Measurements from ENCODE around the gene TTC39C.
A peak's percentile ranks its signal among the peaks of the same experiment; 100 is the strongest.

Gene TTC39C

DNA sequence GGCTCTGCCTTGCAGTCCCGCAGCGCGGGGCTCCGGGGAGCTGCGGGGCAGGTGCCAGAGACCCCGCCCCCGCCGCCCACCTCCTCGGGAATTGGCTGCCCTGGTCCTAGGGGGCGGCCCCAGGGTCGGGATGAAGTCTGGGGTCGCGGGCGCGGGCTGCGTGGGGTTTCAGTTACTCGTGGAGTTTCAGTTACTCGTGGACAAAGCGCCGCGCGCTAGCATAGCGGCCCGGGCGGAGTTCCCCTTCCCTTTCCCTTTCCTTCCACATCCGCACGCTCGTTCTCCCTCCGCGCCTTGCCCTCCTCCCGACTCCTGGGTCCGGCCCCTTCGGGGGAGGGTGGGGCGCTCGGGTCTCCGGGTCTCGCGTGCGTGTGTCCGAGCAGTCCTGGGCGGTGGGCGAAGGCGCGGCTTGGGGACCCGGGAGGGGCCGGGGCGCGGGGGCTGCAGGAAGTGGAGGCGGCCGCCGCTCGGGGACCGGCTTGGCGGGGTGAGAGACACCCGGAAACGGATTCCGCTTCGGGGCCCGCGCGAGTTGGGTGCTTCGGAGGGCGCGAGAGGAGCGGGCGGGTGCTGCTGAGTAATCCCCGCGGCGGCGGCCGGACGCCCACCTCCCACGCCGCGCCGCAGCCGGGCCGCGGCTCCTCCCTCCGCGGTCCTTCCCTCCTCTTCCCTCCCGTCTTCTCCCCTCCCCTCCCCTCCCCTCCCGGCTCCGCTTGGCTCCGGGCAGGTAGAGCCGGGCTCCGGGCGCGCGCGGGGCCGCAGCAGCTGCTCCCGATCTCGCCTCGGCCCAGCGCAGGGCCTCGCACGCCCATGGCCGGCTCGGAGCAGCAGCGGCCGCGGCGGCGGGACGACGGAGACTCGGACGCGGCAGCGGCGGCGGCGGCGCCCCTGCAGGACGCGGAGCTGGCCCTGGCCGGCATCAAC lies at the start of gene TTC39C:
Gene TTC39C, plus strand, starts transcription at position 693 of the 924 bp plus-strand sequence. Its CDS starts 118 bp downstream, at position 811.
- DNase-seq, result peak; percentile 60 to 75 (median 70)

DNA sequence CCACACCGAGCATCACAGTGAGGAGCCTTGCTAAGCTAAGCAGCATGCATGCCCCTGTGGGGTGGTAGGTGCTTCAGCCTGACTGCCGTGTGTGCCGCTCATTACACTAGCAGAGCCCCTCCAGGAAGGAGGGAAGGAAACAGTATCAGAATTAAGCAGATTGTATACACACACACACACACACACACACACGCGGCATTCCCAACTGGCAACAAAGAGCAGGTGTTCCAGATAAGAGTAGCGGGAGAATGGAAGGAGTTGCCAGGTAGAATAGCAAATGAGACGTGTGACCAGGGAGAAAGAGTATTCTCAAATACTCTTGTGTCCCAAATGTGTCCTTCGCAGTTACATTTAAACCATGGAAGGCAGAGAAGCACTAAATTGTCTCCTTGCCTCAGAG lies 47.6 kb upstream of the TTC39C start:
- no peak for DNase-seq

DNA sequence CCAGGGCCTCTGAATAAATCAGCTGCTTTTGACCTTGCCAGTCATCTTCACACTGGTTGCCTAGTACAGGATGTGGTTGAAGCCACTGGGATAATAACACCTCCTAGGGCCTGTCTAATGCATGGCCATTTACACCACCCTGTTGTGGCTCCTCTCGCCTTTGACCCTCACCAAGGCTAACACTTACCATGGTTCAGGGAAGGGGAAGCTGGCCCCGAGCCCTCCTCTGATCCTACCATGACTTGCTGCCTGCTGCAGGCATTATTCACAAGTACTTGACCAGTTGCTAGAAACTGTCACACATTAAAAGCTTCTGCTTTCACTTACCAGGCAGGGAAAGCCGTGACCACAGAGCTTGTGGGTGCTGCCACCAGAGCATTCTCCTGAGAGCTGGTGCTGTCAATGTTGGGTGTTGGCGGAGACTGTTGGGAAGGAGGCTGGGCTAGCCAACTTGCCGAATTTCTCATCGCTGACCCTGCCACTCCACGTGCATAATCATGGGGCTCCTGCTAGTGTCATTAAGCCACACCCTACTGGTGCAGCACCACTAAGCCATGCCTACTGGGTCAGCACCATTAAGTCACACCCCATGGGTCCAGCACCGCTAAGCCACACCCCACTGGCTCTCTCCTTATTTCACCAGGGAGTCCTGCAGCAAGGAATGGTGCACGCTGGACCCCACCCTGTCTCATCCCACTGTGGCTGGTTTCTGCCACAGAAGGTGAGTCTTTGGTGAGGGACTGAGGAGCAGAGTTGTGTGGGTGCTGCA lies 47.0 kb upstream of the TTC39C start:
- DNase-seq, result no peak

DNA sequence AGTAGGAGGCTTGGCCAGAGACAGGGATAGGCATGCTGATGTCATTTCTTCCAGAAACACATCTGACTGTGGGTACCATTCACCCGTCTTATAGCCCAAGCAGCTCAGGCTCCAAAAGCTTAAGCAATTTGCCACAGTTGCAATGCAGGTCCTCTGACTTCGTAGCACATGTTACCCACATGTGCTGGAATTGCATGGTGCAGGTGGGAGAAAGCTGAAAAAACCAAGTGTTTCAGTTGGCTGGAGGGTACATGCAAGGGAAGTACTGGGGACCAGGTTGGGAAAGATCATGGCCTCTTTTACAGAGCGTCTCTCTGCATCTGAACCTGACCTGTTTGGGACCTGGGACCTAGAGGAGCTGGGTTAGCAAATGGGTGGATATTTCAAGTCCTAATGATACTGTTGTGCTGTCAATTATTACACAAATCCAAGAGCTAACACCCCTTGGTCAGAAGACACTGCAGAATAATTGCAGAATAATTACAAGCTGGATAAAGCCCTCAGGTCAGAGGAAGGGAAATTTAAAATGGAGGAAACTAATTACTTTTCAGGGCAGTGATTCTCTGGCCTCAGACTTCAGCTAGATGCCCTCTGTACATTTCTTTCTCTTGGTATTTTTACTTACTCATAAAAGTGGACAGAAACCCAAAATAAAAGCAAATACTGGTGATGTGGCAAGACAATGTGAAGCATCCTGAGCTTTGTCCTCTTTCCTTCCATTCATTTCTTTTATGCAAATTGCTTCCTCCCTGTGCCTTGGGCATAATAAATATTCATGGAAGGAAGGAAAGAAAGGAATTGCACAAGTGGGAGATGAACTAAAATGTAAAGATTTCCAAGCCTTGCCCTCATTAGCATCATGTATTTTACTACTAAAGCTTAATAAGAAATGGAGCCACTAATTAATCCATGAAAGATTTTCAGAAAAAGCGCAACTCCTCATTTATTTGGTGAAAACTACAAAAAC lies 45.6 kb upstream of the TTC39C start:
- DNase-seq, result no peak

DNA sequence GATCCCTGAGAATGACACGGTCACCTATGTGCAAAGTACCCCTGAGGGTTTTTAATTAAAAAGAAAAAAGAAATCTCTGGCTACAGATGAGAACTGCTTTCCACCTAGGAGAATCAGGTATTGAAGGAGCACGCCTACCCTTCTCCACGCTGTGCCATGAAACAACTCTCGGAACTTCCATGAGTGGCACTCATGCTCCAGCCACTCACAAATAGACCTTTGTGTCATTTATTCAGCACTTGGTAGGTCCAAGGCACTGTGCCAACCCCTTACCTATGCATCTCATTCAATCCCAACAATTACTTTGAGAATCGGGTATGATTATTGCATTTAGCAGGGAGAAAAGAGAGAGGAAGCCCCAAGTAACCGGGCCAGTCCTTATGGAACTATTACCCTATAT lies 44.9 kb upstream of the TTC39C start:
- no peak for DNase-seq

DNA sequence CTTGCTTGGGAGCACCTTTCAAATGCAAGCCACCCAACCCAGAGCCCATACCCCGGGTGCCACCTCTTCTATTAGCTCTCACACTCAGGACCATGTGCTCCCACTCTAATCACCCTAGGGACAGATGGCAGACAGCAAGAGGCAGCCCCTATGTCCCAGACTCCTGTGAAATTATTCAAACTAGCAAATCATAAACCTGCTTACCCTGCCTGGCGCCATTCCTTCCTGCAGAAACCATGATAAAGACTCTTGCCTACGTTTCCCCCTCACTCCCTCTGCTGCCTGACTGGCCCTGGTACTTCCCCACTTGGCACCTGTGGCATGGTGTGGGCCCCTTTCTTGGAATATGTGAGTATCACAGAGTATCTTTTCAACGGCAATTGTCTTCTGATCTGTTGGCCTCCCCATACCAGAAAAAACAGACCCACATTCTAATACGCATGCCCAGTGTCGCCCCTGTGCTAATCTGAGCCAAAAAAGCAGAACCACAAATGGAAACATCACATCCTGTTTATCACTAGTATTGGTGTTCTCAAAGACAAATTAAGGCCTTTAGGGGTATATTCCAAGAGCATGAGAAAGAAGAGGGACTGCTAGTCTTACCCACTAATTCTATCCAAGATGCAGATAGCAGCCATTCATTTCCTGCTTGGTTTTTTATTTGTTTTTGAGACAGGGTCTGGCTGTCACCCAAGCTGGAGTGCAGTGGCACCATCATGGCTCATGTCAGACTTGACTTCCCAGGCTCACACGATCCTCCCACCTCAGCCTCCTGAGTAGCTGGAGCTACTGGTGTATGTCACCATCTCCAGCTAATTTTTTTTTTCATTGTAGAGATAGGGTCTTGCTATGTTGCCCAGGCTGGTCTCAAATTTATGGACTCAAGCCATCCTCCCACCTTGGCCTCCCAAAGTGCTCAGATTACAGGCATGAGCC lies 44.1 kb upstream of the TTC39C start:
- DNase-seq, result peak in 2 of 4 experiments; percentile 5 to 13

DNA sequence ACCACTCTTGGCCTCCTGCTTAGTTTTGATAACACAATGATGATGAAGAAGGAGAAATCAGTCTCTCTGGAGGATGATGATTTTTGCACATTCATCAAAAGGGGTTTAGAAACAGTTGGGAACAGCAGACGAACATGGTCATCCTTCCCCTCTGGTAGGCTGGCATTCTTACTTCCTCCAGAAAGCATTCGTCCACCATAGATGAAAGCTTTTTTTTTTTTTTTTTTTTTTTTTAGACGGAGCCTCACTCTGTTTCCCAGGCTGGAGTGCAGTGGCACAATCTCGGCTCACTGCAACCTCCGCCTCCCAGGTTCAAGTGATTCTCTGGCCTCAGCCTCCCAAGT lies 43.5 kb upstream of the TTC39C start:
- no peak for DNase-seq

DNA sequence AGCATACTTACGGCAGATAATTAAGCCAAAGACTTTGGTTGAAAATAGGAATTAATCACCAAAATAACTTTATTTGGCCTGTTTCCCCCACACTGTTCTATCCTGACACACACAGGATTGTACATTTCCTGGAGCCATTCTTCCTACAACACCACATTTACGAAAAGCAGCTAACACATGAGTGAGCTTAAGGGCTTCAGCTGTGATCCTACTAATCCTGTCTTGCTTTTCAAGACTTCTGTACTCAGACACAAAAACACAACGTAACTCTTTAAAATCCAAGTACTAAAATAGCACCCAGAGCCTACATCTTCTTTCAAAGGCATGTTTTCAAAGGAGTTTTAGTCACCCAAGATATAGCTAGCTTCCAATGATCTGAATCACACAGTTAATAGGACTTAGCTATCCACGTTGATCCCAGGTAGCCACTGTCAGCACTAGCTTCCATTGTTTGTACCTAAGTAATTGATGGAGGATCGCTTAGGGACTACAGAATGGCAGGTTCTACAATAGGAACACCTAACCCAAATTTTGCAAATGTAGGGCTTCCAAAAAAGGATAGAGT lies 42.8 kb upstream of the TTC39C start:
- no peak for DNase-seq

DNA sequence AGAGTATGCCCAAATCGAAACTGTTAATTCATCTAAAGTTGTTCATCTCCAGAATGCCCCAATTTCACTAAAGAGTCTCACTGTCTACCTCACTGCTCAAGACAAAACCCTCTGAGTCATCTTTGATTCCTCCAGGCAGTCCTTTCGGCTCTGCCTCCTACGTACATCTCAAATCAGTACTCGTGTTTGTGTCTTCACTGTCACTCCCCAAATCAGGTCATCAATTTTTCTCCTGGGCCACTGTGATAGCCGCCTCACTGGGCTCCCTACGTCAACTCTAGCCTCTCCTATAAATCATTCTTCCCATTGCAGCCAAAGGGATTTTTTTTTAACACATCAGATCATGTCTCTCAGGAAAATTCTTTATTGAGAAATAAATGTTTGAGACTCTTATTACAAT lies 42.1 kb upstream of the TTC39C start:
- DNase-seq, result peak in 1 of 4 experiments; percentile 4

DNA sequence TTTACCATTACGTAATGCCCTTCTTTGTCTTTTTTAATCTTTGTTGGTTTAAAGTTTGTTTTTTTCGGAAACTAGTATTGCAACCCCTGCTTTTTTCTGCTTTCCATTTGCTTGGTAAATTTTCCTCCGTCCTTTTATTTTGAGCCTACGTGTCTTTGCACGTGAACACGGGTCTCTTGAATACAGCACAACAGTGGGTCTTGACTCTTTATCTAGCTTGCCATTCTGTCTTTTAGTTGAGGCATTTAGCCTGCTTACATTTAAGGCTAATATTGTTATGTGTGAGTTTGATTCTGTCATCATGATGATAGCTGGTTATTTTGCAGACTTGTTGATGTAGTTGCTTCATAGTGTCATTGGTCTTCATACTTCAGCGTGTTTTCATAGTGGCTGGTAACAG lies 37.5 kb upstream of the TTC39C start:
- no peak for DNase-seq

DNA sequence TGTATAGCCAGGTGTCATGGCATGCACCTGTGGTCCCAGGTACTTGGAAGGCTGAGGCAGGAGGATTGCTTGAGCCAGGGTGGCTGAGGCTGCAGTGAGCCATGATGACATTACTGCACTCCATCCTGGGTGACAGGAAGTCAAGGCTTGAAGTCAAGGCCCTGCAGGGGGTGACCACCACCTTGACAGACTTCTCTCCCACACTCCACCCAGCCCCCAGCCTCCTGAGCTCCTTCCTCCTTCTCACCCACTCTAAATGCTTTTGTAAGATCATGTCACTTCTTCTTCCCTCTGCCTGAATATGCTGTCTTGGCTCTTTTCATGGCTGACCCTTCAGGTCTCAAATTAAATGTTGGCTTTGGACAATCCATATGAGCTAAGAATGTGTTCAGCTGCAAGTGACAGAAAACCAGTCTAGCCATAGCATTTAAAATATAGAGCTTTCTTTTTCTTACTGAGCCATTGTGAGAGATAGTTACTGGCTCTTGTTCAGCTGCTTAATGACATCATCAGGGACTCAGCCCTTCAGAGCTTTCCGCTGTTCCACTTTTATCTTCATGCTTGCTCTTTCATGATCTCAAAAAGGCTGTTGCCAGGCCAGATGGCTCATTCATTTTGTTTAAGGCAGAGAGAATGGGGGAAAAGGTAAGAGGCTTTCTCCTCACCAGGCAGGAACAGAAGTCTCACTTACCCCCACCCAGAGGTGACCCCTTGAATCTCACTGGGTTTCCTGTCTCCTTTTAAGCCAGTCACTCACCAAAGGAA lies 36.7 kb upstream of the TTC39C start:
- DNase-seq, result no peak

DNA sequence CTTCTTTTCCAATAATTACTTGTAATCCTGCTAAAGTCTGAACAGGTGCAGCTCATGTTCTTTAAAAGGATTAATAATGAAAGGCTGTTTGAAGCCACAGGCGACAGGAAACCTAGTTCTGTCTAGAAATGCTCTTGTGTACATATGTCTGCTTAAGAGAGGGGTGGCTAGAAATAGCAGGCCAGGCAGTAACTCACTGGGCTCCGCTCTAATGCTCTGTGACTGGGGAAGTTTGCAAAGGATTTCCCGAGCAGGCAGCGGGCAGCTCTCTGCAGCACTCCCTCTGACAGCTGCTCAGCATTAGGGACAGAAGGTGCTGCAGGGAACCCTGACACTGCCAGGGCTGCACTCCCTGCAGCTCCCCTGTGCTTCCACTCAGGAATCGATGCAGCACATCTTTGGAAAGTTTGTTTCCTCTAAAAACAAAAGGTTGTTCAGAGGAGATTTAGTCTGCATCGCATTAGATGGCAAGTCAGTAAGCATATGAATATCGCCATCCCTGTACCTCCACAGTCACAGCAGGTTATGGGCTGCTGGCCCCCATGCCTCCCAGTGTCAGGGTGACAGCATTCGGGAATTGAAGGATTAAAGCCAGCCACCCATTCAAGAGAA lies 33.1 kb upstream of the TTC39C start:
- DNase-seq, result no peak

DNA sequence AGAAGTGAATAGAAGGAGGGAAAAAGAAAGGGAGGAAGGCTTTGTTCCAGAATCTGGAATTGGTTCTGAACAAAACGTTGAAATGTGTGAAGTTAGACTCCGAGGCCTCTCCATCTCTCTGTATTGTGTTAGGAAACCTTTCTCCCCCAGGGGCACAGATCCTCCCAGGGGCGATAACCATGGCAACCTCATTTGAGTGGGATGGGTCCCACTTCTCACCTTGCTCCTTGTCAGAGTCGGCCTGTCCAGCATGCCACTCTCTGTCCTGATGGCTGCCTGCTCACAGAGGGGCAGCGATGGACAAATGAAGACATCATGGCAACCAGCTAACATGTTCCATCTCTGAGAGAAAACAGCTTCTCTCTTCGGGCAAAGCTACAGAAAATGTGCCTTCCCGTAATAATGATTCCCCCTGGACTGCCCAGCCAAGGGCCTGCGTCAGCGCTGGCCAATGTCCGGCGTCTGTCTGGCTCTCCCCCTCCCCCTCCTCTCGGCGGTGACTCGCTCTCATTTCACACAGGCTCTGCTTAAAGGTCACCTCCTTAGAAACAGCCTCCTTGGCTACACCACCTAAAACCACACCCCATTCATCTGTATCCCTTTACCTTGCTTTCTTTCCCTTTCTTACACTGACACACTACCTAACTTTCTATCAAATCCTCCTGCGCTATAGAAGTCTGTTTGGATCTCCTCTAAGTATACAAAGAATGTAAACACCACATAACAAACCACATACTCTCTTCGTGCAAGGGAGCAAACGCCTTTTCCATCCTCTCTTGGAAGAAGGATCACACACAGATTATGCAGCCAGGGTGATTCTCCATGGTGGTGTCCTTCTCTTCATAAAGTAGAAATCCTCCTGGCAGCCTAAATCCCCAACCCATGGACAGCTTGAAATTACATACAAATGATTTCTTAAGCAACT lies 32.1 kb upstream of the TTC39C start:
- no peak for DNase-seq

DNA sequence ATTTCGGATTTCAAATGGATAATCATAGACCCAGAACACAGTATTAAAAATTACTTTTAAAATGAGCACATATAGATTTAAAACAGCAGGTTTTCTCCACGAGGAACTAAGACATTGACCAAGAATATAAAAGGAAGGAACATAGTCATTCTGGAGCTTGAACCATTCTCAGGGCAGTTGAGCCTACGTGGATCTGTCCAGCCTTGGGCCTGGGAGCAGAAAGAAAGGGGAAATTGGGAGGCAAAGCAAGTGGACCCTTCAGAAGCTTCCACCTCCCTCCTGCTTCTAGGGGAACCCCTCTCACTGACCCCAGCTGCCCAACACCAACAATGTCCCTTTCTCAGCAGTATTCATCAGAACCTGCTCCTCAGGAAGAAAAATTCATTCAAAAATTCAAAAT lies 31.4 kb upstream of the TTC39C start:
- DNase-seq, result no peak

DNA sequence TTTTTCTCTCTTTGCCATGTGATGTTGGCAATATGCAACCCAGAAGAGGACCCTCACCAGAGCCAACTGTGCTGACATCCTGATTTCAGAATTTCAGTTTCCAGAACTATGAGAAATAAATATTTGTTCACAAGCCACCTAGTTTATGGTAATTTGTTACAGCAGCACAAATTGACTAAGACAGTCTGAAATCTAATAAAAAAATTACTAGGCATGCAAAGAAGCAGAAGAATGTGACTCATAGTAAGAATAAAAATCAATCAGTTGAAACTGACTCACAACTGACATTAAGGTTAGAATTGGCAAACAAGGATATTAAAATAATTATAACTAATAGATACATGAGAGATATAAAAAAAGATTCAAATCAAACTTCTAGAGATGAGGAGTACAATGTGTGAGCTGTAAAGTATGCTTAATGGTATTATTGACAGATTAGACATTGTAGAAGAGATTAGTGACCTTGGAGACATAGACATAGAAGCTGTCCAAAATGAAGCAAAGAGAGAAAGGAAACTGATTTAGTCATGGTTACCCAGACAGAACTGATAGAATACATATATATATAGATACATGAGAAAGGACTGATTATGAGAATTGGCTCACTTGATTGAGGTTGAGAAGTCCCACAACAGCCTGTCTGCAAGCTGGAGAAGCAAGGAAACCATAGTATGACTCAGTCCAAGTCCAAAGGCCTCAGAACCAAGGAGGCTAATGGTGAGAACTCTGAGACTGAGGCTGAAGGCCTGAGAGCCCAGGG lies 27.8 kb upstream of the TTC39C start:
- DNase-seq, result no peak

DNA sequence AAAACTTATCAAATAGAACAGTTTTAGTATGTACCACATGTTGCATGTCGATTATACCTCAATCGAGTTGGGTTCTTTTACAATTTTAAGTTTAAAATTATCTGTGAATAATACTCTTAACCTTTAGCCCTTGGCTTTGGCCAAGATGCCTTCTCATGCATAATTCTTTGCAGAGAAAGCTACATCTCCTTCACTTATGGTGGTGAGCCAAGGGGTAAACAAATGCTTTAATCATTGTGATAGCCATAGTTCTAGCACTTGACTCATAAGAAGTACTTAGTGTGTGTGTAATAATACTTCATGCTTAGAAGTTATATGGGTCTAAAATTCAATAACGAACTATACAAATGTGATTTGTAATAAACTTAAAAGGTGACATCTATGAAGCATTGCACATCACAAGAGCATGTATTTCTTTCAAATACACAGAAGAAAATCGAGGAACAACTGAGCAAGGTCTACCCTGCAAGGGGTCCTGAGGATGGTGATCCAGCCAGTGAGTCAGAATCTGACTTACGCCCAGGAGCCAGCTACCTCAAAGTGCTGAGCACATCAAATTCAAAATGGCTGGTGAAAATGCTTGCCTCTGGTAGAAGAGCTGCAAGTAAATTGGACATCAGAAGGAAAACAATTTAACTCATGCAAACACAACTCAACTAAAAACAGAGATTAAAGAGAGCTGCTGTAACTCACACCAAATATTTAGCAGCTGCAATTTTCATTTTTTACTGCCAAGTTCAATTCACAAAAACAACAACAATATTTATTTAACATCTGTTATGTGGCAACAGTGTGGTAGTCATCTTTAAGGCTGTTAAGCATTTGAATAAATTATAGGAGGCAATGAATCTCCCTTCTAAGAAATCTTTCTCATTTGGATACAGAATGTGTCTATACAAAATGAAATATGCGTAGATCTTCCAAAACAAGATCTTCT lies 23.8 kb upstream of the TTC39C start:
- no peak for DNase-seq

All from activated CD4-positive, CD25-positive, alpha-beta regulatory T cell (primary cell).